GM23338 (cell line): ENCODE data around the gene MUC21.

Experiments used
- CREB1 ChIP-seq: fragments of 250-450 bp; sonication (Bioruptor Pico); IDR thresholded peaks from 2 replicates; pipeline ENCODE4 v1.5.0; 2020; ENCODE audit warnings: low read depth, mild to moderate bottlenecking, moderate library complexity
- EZH2 ChIP-seq: fragments of 200-600 bp; sonication (generic); IDR thresholded peaks from one replicate; pipeline ENCODE4 v1.8.0; 2017; ENCODE audit warnings: antibody characterized with exemption, mild to moderate bottlenecking, low read depth; ENCODE audit not compliant: unreplicated experiment
- EZH2phosphoT487 ChIP-seq: fragments of 200-600 bp; sonication (generic); IDR thresholded peaks from one replicate; pipeline ENCODE4 v1.8.1; 2018; ENCODE audit warnings: antibody characterized with exemption; ENCODE audit not compliant: unreplicated experiment
- POLR2AphosphoS5 ChIP-seq: IDR thresholded peaks from 2 replicates; pipeline ENCODE4 v1.6.1; 2016; ENCODE audit warnings: antibody characterized with exemption, low read depth
- STAT1 ChIP-seq: IDR thresholded peaks from one replicate; pipeline ENCODE4 v1.6.1; 2016; ENCODE audit warnings: antibody characterized with exemption; ENCODE audit not compliant: unreplicated experiment
- ZNF114 ChIP-seq: fragments of 250-450 bp; sonication (Bioruptor Pico); IDR thresholded peaks from 2 replicates; pipeline ENCODE4 v1.5.0; 2020; ENCODE audit warnings: mild to moderate bottlenecking, moderate library complexity
- TF ChIP-seq, protein P1 (sequence below), 2 experiments: fragments of 200-600 bp in 1 of 2; sonication (generic) in 1 of 2; conservative IDR thresholded peaks; 2 replicates each; pipeline versions ENCODE4 v1.5.1 to v1.6.1; 2016 to 2017; ENCODE audit warnings: antibody characterized with exemption in 2 of 2, low read depth in 2 of 2, mild to moderate bottlenecking in 2 of 2, moderate library complexity in 1 of 2
- TF ChIP-seq, protein P2 (sequence below): IDR thresholded peaks from one replicate; pipeline ENCODE4 v1.6.1; 2018; ENCODE audit warnings: antibody characterized with exemption; ENCODE audit not compliant: unreplicated experiment
- TF ChIP-seq, protein P3 (sequence below): IDR thresholded peaks from 2 replicates; pipeline ENCODE4 v1.6.1; 2016; ENCODE audit warnings: antibody characterized with exemption

DNA sequence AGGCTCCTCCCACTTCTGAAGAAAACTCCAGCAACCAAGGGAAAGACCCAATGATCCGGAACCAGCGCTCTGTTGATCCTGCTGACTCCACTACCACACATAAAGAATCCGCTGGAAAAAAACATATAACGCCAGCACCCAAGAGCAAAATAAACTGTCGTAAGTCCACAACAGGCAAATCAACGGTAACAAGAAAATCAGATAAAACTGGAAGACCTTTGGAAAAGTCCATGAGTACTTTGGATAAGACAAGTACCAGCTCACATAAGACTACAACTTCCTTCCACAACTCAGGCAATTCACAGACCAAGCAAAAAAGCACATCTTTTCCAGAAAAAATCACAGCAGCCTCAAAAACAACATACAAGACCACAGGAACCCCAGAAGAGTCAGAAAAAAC lies 34.7 kb upstream of the MUC21 start:
- no peak for TF ChIP-seq EZH2
- TF ChIP-seq, protein P1, sequence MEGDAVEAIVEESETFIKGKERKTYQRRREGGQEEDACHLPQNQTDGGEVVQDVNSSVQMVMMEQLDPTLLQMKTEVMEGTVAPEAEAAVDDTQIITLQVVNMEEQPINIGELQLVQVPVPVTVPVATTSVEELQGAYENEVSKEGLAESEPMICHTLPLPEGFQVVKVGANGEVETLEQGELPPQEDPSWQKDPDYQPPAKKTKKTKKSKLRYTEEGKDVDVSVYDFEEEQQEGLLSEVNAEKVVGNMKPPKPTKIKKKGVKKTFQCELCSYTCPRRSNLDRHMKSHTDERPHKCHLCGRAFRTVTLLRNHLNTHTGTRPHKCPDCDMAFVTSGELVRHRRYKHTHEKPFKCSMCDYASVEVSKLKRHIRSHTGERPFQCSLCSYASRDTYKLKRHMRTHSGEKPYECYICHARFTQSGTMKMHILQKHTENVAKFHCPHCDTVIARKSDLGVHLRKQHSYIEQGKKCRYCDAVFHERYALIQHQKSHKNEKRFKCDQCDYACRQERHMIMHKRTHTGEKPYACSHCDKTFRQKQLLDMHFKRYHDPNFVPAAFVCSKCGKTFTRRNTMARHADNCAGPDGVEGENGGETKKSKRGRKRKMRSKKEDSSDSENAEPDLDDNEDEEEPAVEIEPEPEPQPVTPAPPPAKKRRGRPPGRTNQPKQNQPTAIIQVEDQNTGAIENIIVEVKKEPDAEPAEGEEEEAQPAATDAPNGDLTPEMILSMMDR (conservative IDR thresholded peaks at IDR 0.05; ENCODE audit: low read depth in 2 of 2), result no peak
- TF ChIP-seq, protein P2, sequence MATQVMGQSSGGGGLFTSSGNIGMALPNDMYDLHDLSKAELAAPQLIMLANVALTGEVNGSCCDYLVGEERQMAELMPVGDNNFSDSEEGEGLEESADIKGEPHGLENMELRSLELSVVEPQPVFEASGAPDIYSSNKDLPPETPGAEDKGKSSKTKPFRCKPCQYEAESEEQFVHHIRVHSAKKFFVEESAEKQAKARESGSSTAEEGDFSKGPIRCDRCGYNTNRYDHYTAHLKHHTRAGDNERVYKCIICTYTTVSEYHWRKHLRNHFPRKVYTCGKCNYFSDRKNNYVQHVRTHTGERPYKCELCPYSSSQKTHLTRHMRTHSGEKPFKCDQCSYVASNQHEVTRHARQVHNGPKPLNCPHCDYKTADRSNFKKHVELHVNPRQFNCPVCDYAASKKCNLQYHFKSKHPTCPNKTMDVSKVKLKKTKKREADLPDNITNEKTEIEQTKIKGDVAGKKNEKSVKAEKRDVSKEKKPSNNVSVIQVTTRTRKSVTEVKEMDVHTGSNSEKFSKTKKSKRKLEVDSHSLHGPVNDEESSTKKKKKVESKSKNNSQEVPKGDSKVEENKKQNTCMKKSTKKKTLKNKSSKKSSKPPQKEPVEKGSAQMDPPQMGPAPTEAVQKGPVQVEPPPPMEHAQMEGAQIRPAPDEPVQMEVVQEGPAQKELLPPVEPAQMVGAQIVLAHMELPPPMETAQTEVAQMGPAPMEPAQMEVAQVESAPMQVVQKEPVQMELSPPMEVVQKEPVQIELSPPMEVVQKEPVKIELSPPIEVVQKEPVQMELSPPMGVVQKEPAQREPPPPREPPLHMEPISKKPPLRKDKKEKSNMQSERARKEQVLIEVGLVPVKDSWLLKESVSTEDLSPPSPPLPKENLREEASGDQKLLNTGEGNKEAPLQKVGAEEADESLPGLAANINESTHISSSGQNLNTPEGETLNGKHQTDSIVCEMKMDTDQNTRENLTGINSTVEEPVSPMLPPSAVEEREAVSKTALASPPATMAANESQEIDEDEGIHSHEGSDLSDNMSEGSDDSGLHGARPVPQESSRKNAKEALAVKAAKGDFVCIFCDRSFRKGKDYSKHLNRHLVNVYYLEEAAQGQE, result no peak
- TF ChIP-seq POLR2AphosphoS5, result no peak
- no peak for TF ChIP-seq EZH2phosphoT487
- TF ChIP-seq, protein P3, sequence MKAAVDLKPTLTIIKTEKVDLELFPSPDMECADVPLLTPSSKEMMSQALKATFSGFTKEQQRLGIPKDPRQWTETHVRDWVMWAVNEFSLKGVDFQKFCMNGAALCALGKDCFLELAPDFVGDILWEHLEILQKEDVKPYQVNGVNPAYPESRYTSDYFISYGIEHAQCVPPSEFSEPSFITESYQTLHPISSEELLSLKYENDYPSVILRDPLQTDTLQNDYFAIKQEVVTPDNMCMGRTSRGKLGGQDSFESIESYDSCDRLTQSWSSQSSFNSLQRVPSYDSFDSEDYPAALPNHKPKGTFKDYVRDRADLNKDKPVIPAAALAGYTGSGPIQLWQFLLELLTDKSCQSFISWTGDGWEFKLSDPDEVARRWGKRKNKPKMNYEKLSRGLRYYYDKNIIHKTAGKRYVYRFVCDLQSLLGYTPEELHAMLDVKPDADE, result no peak
- TF ChIP-seq CREB1 (CRISPR knock-in tag), result no peak
- no peak for TF ChIP-seq STAT1
- TF ChIP-seq ZNF114 (CRISPR knock-in tag), result no peak
